Esophagus squamous epithelium (tissue), 4 donors: ENCODE data around the gene GUCY2D.

Experiments
- POLR2A ChIP-seq, 4 donors: fragments of 450-650 bp; IDR thresholded peaks; one replicate each; pipeline ENCODE4 v1.6.1; 2017; ENCODE audit warnings: antibody characterized with exemption in 4 of 4, mild to moderate bottlenecking in 4 of 4, moderate library complexity in 3 of 4
- TF ChIP-seq, protein P1 (sequence below), 6 experiments: fragments of 450-650 bp in 4 of 6; fragments of 200-600 bp in 2 of 6; sonication (generic) in 2 of 6; IDR thresholded peaks; one replicate each; pipeline ENCODE4 v1.5.1; 2016 to 2019; ENCODE audit warnings: antibody characterized with exemption in 6 of 6, mild to moderate bottlenecking in 4 of 6, moderate library complexity in 4 of 6

DNA sequence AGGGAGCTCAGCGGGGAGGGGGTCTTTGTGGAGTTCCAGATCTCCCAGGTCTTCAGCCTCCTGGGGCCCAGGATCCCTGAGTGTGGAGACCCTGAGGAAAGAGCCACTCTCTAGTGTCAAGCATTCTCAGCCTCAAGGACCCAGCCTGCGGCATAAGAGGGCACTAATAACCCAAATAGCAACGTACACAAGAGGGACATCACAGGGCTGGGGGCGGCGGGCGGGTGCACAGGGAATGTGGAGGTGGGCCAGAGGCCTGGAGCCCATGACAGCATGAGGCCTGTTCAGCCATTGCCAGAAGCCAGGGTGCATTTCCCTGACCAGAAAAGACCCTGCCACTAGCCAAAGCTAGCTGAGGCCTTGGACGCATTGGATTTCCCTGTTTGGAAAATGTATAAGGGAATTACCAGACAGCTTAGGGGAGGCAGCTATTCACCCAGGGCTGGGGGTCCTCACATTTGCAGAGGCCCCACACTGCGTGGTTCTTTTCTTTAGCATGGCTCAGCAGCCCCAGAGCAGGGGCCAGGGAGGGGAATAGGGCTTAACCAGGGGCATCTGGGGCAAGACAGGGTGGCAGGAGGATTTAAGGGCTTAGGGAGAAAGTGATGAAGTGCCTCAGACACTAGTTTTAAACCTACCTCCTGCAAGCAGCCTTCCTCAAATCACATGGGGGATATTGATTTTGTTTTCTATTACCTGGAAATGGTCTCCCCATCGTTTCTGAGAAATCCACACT lies 22.9 kb downstream of the GUCY2D start:
- TF ChIP-seq, protein P1, sequence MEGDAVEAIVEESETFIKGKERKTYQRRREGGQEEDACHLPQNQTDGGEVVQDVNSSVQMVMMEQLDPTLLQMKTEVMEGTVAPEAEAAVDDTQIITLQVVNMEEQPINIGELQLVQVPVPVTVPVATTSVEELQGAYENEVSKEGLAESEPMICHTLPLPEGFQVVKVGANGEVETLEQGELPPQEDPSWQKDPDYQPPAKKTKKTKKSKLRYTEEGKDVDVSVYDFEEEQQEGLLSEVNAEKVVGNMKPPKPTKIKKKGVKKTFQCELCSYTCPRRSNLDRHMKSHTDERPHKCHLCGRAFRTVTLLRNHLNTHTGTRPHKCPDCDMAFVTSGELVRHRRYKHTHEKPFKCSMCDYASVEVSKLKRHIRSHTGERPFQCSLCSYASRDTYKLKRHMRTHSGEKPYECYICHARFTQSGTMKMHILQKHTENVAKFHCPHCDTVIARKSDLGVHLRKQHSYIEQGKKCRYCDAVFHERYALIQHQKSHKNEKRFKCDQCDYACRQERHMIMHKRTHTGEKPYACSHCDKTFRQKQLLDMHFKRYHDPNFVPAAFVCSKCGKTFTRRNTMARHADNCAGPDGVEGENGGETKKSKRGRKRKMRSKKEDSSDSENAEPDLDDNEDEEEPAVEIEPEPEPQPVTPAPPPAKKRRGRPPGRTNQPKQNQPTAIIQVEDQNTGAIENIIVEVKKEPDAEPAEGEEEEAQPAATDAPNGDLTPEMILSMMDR (IDR thresholded peaks at IDR 0.05), result no peak
- no peak for TF ChIP-seq POLR2A (IDR thresholded peaks at IDR 0.05)
